ENCODE results near the gene MRPL14. TPM values are rescaled to one million over a fixed set of nuclear protein-coding genes. Genes with fewer than 3 reads are reported as not detected.

MRPL14 gene
- total RNA-seq, result 32.3 TPM

- DNase-seq, result peak; percentile 97
Measured at GRCh38 chr6:44127186-44128019, at the start of gene MRPL14, which contains the start of gene TMEM63B. MRPL14 (minus strand) TSS chr6:44127452; CDS start chr6:44116611, 10,841 bp downstream. TMEM63B (plus strand) TSS chr6:44127554; CDS start chr6:44134585, 7,031 bp downstream.

DNA sequence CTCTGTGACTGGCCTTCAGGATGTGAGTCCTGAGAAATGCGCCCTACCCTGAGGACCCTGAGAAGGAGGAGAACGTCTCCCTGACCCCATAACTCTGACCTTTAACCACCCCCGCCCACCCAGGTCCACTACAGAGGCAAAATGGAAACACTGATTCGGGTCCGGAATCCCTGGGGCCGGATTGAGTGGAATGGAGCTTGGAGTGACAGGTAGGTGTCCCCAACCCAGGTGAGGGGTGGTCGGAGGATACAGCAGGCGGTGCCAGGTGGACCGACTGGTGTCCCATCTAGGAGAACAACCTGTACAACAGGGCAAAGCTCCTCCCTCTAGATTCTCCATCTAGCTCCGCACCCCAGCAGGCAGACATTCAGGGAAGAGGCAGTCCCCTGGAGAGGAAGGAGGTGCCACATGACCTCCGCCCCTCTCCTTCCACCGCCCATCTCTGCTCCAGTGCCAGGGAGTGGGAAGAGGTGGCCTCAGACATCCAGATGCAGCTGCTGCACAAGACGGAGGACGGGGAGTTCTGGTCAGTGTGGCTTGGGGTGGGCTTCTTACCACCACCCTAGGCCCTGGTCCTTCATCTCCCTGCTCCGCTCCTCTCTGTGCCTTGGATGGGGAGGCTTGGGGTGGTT is 49.0 kb upstream of the MRPL14 start:
- no peak for DNase-seq

GRCh38 chr6:44172731-44173500 is 45.7 kb upstream of the MRPL14 start:
- DNase-seq, result peak; percentile 92

DNA sequence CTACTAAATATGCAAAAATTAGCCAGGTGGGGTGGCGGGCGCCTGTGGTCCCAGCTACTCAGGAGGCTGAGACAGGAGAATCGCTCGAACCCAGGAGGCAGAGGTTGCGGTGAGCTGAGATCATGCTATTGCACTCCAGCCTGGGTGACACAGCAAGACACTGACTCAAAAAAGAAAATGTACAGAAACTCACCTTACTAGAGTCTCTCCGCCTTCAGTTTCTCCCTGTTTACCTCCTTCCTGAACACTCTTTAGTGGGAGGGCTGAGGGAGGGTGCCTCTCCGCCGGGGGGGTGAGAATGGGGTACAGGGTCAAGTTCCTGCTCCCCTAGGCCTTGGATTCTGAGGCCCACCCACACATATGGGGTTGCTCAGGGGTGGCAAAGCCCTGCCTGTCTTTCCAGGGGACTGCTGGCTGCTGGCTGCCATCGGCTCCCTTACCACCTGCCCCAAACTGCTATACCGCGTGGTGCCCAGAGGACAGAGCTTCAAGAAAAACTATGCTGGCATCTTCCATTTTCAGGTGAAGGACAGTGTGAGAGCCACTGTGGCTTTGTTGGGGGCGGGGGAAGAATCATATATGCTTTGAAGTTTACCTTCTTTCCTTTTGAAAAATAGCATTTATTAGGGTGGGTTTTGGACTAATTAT is 44.8 kb upstream of the MRPL14 start:
- no peak for DNase-seq

- no peak for DNase-seq
Measured at GRCh38 chr6:44169886-44170570, 42.8 kb upstream of the MRPL14 start.

GRCh38 chr6:44169154-44169553 is 41.9 kb upstream of the MRPL14 start:
- DNase-seq, result peak; percentile 56

- no peak for DNase-seq
Measured at GRCh38 chr6:44167567-44167966, 40.3 kb upstream of the MRPL14 start.

- DNase-seq, result no peak
Measured at GRCh38 chr6:44166591-44167184, 39.4 kb upstream of the MRPL14 start.

GRCh38 chr6:44166116-44166515 is 38.9 kb upstream of the MRPL14 start:
- DNase-seq, result no peak

DNA sequence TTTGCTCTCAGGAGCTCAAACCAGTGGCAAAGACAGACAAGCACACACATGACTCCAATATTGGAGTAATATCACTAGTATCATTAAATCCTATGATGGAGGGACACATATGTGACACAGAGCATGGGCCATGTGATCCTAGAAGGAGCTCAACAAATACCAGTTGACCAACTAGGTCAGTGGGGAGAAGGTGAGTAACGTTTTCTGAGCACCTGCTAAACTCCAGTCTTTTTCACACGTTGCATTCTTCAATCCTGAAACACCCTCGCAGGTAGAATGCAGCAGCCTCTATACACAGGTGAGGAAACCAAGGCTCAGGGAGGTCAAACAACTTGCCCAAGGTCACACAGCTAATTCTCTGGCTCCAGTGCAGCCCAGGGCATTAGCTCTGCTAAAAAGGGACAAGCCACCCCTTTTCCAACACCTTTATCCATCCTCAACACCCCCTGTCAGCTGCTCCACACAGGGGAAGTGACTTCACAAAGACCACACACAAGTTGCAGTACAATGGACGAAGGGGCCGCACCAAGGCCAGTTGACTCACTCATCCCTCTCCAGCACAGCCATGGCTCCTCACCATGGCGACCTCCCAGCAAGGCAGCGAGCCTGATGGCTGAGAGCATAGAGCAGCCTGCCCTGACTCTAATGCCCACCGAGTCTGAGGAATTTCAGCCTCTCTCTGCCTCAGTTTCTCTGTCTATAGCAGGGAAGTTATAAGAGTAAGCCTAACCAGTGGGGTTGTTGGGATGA is 35.8 kb upstream of the MRPL14 start:
- no peak for DNase-seq

DNA sequence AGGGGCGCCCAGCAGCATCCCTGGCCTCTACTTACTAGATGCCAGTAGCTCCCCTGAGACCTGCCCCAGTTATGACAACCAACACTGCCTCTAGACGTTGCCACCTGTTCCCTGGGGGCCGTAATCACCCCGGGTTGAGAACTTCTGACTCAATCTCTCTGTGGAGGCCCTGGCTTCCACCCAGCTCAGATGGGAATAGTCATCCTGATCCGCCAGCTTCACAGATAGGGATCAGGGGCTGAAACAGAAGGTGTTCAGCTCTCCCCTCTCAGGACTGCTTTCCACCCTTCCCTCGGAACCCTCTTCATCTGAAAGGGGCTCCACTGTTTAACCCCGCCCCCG is 34.7 kb upstream of the MRPL14 start:
- no peak for DNase-seq

DNA sequence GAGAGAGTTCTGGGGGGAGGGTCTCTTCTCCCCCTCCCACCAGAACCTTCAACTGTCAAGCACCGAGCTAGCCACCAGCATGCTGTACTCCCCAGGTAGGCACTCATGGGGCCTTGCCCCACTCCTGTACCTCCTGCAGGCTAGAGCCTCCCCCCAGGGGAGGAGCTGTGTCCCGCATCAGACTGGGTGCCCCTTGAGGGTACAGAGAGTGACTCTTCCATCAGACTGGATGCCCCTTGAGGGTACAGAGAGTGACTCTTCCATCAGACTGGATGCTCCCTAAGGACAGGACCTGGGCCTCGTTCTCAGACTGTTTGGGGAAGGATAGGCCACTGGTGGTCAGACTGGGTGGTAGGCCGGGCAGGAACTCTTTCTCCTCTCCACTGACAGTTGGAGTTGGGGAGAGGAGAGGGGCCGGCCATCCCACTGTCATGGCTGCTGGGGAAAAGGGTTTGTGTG is 31.5 kb upstream of the MRPL14 start, which contains the start of gene CAPN11:
TSS of gene CAPN11 (plus strand) at position 51 of the 459 bp plus-strand sequence. CDS start at position 80, 29 bp downstream.
- no peak for DNase-seq

DNA sequence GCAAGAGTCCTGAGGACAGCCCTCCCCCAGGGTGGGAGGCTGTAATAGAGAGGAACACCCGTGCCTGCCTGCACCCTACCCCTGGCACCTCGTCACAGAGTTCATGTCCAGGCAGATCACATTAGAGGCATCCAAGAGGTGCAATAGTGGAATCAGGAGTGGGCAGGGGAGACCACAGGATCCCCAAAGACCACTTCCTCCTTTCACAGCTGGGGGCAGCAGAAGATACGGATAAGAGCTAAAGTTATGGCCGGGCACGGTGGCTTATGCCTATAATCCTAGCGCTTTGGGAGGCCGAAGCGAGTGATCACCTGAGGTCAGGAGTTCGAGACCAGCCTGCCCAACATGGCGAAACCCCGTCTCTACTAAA is 29.9 kb upstream of the MRPL14 start:
- no peak for DNase-seq

GRCh38 chr6:44156494-44157151 is 29.4 kb upstream of the MRPL14 start:
- DNase-seq, result no peak

GRCh38 chr6:44154067-44154466 is 26.8 kb upstream of the MRPL14 start:
- no peak for DNase-seq

DNA sequence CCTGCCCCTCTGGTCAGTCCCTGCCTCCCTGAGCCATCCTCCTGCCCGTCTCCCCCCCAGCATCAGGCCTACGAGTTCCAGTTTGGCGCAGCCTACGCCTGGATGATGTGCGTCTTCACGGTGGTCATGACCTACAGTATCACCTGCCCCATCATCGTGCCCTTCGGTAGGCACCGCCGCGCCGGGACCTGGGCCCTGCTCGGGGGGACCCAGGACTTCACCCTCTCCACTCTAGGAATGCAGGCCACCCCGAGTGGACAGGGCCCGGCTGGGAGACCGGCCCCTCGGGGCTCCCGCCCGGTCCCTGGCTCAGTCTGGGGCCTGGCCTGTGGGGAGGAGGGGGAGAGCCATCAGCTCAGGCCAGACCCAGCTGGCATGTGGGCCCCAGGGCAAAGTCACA is 25.3 kb upstream of the MRPL14 start:
- DNase-seq, result no peak

GRCh38 chr6:44152109-44152461 is 24.8 kb upstream of the MRPL14 start:
- no peak for DNase-seq

DNA sequence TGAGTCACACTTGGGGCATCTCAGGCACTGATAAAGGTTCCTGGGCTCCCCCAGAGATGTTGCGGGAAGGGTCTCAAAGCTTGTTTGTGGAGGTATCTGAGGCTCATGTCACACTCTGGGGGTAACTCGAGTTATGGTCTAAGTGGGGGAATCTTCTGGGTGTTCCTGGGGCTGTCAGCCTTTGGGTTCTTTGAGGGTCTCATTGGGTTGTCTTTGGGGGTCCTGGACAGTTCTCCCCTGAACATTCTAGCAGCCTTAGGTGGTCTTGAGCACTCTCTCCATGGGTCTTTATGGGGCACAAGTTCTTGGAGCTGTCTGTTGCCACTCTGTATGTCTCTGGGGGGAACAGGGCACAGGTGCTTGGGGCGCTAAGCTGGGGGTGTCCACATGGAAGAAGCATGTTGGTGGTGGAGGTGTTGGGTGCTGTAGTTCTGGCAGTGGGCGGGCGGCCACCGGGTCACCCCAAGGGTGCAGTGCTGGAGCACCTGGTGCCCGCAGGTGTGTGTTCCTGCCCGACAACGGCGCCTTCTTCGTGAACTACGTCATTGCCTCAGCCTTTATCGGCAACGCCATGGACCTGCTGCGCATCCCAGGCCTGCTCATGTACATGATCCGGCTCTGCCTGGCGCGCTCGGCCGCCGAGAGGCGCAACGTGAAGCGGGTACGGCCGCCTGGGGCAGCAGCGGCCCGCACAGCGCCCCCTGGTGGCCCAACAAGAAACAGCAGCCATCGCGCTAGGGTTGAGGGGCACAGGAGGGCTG is 24.3 kb upstream of the MRPL14 start:
- peak; percentile 79 for DNase-seq

- DNase-seq, result no peak
Measured at GRCh38 chr6:44150317-44150917, 23.2 kb upstream of the MRPL14 start.
